Ishikawa (cell line): ENCODE measurements around the gene PLEK.

Experiments
- CEBPB ChIP-seq: IDR thresholded peaks from 2 replicates; pipeline ENCODE4 v1.6.1; 2012
- CREB1 ChIP-seq: IDR thresholded peaks from 2 replicates; pipeline ENCODE4 v1.6.1; 2012; ENCODE audit warnings: low read depth
- EGR1 ChIP-seq: IDR thresholded peaks from 2 replicates; pipeline ENCODE4 v1.6.1; 2012
- EP300 ChIP-seq: IDR thresholded peaks from 2 replicates; pipeline ENCODE4 v1.6.1; 2012; ENCODE audit warnings: borderline replicate concordance
- FOXM1 ChIP-seq: IDR thresholded peaks from 2 replicates; pipeline ENCODE4 v1.6.1; 2012; ENCODE audit warnings: low read depth, borderline replicate concordance
- NFIC ChIP-seq: IDR thresholded peaks from 2 replicates; pipeline ENCODE4 v1.6.1; 2012
- RAD21 ChIP-seq: IDR thresholded peaks from 2 replicates; pipeline ENCODE4 v1.6.1; 2012; ENCODE audit warnings: low read depth
- REST ChIP-seq: IDR thresholded peaks from 2 replicates; pipeline ENCODE4 v1.6.1; 2012; ENCODE audit warnings: low read depth, mild to moderate bottlenecking
- TAF1 ChIP-seq: IDR thresholded peaks from 2 replicates; pipeline ENCODE4 v1.6.1; 2012; ENCODE audit warnings: low read depth, mild to moderate bottlenecking
- TCF12 ChIP-seq: IDR thresholded peaks from 2 replicates; pipeline ENCODE4 v1.6.1; 2012; ENCODE audit warnings: low read depth
- TEAD4 ChIP-seq: IDR thresholded peaks from 2 replicates; pipeline ENCODE4 v1.6.1; 2012
- YY1 ChIP-seq: IDR thresholded peaks from 2 replicates; pipeline ENCODE4 v1.6.1; 2012; ENCODE audit warnings: low read depth
- ZBTB7A ChIP-seq: IDR thresholded peaks from 2 replicates; pipeline ENCODE4 v1.6.1; 2012; ENCODE audit warnings: low read depth
- TF ChIP-seq, protein P1 (sequence below): IDR thresholded peaks from 2 replicates; pipeline ENCODE4 v1.6.1; 2012
- TF ChIP-seq, protein P2 (sequence below): IDR thresholded peaks from 2 replicates; pipeline ENCODE4 v1.6.1; 2012

The PLEK gene

GRCh38 chr2:68441179-68441993 is 76.3 kb downstream of the PLEK start:
- TF ChIP-seq CEBPB = peak; percentile 70
- no peak for TF ChIP-seq FOXM1
- TF ChIP-seq EP300 = no peak
- TF ChIP-seq RAD21 = peak; percentile 92
- TF ChIP-seq TEAD4 = no peak
- no peak for TF ChIP-seq CREB1
- TF ChIP-seq, protein P1, sequence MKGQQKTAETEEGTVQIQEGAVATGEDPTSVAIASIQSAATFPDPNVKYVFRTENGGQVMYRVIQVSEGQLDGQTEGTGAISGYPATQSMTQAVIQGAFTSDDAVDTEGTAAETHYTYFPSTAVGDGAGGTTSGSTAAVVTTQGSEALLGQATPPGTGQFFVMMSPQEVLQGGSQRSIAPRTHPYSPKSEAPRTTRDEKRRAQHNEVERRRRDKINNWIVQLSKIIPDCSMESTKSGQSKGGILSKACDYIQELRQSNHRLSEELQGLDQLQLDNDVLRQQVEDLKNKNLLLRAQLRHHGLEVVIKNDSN = no peak
- TF ChIP-seq EGR1 = no peak
- no peak for TF ChIP-seq REST
- no peak for TF ChIP-seq TAF1
- no peak for TF ChIP-seq YY1
- TF ChIP-seq ZBTB7A = no peak
- no peak for TF ChIP-seq NFIC
- TF ChIP-seq, protein P2, sequence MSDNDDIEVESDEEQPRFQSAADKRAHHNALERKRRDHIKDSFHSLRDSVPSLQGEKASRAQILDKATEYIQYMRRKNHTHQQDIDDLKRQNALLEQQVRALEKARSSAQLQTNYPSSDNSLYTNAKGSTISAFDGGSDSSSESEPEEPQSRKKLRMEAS = no peak
- no peak for TF ChIP-seq TCF12

DNA sequence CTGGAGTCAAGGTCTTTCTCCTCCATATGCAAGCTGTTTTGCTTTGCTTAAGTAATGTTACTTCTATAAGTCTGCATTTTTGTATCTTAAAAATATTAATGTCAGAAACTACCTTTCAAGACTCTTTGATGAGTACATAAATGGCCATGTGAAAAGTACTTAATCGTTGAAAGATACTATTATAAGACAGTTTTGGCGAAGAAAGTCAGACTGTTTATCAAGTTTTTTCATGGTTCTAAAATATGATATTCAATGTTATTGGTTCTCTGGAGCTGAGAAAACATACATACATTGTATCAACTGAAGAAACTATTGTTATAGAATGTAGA is 76.9 kb downstream of the PLEK start:
- no peak for TF ChIP-seq CREB1
- no peak for TF ChIP-seq EP300
- TF ChIP-seq, protein P2 = no peak
- TF ChIP-seq REST = no peak
- TF ChIP-seq TCF12 = no peak
- TF ChIP-seq RAD21 = no peak
